ENCODE measurements around the gene LRP1.

DNA sequence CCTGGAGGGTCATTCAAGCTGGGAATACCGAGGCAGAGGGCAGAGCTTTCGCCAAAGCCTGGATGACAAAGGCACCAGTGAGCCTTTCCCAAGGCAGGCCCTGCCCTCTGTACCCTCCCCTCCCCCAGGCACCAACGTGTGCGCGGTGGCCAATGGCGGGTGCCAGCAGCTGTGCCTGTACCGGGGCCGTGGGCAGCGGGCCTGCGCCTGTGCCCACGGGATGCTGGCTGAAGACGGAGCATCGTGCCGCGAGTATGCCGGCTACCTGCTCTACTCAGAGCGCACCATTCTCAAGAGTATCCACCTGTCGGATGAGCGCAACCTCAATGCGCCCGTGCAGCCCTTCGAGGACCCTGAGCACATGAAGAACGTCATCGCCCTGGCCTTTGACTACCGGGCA lies 57.1 kb downstream of the LRP1 start:
- TF ChIP-seq, protein P1, sequence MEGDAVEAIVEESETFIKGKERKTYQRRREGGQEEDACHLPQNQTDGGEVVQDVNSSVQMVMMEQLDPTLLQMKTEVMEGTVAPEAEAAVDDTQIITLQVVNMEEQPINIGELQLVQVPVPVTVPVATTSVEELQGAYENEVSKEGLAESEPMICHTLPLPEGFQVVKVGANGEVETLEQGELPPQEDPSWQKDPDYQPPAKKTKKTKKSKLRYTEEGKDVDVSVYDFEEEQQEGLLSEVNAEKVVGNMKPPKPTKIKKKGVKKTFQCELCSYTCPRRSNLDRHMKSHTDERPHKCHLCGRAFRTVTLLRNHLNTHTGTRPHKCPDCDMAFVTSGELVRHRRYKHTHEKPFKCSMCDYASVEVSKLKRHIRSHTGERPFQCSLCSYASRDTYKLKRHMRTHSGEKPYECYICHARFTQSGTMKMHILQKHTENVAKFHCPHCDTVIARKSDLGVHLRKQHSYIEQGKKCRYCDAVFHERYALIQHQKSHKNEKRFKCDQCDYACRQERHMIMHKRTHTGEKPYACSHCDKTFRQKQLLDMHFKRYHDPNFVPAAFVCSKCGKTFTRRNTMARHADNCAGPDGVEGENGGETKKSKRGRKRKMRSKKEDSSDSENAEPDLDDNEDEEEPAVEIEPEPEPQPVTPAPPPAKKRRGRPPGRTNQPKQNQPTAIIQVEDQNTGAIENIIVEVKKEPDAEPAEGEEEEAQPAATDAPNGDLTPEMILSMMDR (IDR thresholded peaks at IDR 0.05; ENCODE audit: poor library complexity): no peak
- no peak for TF ChIP-seq EZH2phosphoT487 (IDR thresholded peaks at IDR 0.05; ENCODE audit: low read depth, severe bottlenecking, unreplicated experiment)
- no peak for TF ChIP-seq EZH2 (IDR thresholded peaks at IDR 0.05; ENCODE audit: borderline replicate concordance)
